GM19468 (cell line): Measurements from ENCODE around the gene APMAP.
"Not testable (repeated sequence)": the region's sequence is repeated elsewhere in the genome, so short reads cannot be mapped to it uniquely, and the experiment has no call there.

Experiments
- ATAC-seq: cut with Tn5 transposase; IDR thresholded peaks from one replicate; pipeline ENCODE4 v1.9.1; 2021; ENCODE audit warnings: mild to moderate bottlenecking, moderate library complexity, moderate number of reproducible peaks; ENCODE audit not compliant: unreplicated experiment; ENCODE audit errors: extremely low read depth

The APMAP gene

GRCh38 chr20:24937579-24937978, 55.0 kb downstream of the APMAP start:
- ATAC-seq, result no peak

GRCh38 chr20:24936526-24937407, 55.8 kb downstream of the APMAP start:
- ATAC-seq, result no peak

- ATAC-seq, result no peak
These were observed 56.6 kb downstream of the APMAP start for GRCh38 chr20:24935766-24936525.

GRCh38 chr20:24935140-24935539, 57.4 kb downstream of the APMAP start:
- ATAC-seq, result no peak

- no peak for ATAC-seq
These were observed 57.8 kb downstream of the APMAP start for GRCh38 chr20:24934716-24935115.

- ATAC-seq, result no peak
These were observed 58.4 kb downstream of the APMAP start for GRCh38 chr20:24934101-24934661.

- no peak for ATAC-seq
These were observed 59.2 kb downstream of the APMAP start for GRCh38 chr20:24933266-24933908.

GRCh38 chr20:24931893-24932292, 60.7 kb downstream of the APMAP start:
- not testable (repeated sequence) for ATAC-seq

- not testable (repeated sequence) for ATAC-seq
These were observed 61.5 kb downstream of the APMAP start for GRCh38 chr20:24930724-24931688.

GRCh38 chr20:24929867-24930723, 62.5 kb downstream of the APMAP start:
- not testable (repeated sequence) for ATAC-seq

- ATAC-seq, result not testable (repeated sequence)
These were observed 63.3 kb downstream of the APMAP start for GRCh38 chr20:24929259-24929658.

GRCh38 chr20:24920706-24921105, 71.8 kb downstream of the APMAP start:
- not testable (repeated sequence) for ATAC-seq

GRCh38 chr20:24919665-24920064, 72.9 kb downstream of the APMAP start:
- ATAC-seq, result not testable (repeated sequence)

- no peak for ATAC-seq
These were observed 73.7 kb downstream of the APMAP start for GRCh38 chr20:24918579-24919566.

GRCh38 chr20:24917797-24918578, 74.6 kb downstream of the APMAP start:
- no peak for ATAC-seq

GRCh38 chr20:24917056-24917455, 75.5 kb downstream of the APMAP start:
- ATAC-seq, result no peak
